ENCODE data around the gene AGAP1.

DNA sequence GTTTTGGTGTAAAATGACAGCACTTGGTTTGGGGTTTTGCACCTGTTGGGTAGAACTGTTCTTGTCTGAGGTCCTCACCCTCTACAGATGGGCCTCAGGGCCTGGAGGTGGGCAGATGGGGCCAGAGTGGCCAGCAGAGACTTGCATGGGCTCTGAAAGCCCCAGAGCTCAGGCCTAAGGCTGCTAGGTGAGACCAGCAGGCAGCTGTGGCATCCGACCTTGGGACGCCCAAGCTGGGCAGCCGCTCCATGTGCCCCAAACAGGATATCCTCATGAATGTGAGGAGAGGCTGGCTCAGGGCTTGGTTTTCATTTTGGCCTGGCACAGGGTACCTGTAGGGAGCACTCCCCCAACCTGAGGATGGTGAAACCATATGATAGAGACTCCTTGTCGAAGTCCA lies 636.1 kb downstream of the AGAP1 start:
- TF ChIP-seq TAF1 (IDR thresholded peaks at IDR 0.05; ENCODE audit: borderline replicate concordance, insufficient read depth, low read length) (no peak), SIN3A (IDR thresholded peaks at IDR 0.05; ENCODE audit: borderline replicate concordance, insufficient read depth, low read length) (no peak)
